Nephron progenitor cell (in vitro differentiated cells): ENCODE measurements around the gene DEPDC1B.
A peak's percentile ranks its signal among the peaks of the same experiment; 100 is the strongest.
"Not testable (repeated sequence)": the region's sequence is repeated elsewhere in the genome, so short reads cannot be mapped to it uniquely, and the experiment has no call there.

Source experiments
- DNase-seq: peaks from one replicate; pipeline ENCODE4 v3.0.0; 2021
- H3K27ac Mint-ChIP-seq: 2 replicates; pipeline ENCODE4 v1.8.0; 2021; ENCODE audit warnings: mild to moderate bottlenecking, moderate library complexity, mixed read lengths
- H3K27me3 Mint-ChIP-seq: 2 replicates; pipeline ENCODE4 v1.8.0; 2021; ENCODE audit warnings: mild to moderate bottlenecking, low read depth, mixed read lengths; ENCODE audit not compliant: poor library complexity
- H3K36me3 Mint-ChIP-seq: 2 replicates; pipeline ENCODE4 v1.8.0; 2021; ENCODE audit warnings: low read depth, mixed read lengths
- H3K4me1 Mint-ChIP-seq: 2 replicates; pipeline ENCODE4 v1.8.0; 2021; ENCODE audit warnings: mixed read lengths
- H3K4me3 Mint-ChIP-seq: 2 replicates; pipeline ENCODE4 v1.8.0; 2021; ENCODE audit warnings: mild to moderate bottlenecking, moderate library complexity, mixed read lengths
- H3K9me3 Mint-ChIP-seq: 2 replicates; pipeline ENCODE4 v1.8.0; 2021; ENCODE audit warnings: mild to moderate bottlenecking, moderate library complexity, mixed read lengths
- TF ChIP-seq, protein P1 (sequence below): fragments of 200-600 bp; sonication (generic); IDR thresholded peaks from 2 replicates; pipeline ENCODE4 v1.5.0; 2021; ENCODE audit warnings: antibody characterized with exemption

Gene DEPDC1B

DNA sequence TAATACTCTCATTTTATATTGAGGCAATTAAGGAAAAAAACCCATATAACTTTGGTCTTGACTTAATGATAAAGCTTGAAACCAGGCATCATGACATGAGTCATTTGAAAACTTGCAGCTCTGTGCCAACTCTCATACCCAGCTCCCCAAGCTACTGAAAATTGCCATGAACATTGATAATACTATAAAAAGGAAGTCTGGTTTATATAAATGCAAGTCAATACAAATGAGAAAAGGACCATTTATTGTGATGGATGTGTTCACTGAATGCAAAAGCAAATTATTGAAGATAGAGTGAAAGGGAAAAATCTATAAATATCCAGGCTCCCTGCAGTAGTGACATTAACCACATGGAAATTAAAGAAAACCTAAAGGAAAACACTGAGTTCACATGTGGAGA, 116.3 kb downstream of the DEPDC1B start:
- H3K27ac Mint-ChIP-seq, result no peak overlapping the region
- no peak for DNase-seq
- peaks cover 3% of the 10 kb centered on the region for H3K9me3 Mint-ChIP-seq
- H3K27me3 Mint-ChIP-seq, result no peaks in the 10 kb centered on the region
- H3K36me3 Mint-ChIP-seq, result peaks cover 23% of the 10 kb centered on the region
- no peak overlapping the region for H3K4me3 Mint-ChIP-seq
- TF ChIP-seq, protein P1, sequence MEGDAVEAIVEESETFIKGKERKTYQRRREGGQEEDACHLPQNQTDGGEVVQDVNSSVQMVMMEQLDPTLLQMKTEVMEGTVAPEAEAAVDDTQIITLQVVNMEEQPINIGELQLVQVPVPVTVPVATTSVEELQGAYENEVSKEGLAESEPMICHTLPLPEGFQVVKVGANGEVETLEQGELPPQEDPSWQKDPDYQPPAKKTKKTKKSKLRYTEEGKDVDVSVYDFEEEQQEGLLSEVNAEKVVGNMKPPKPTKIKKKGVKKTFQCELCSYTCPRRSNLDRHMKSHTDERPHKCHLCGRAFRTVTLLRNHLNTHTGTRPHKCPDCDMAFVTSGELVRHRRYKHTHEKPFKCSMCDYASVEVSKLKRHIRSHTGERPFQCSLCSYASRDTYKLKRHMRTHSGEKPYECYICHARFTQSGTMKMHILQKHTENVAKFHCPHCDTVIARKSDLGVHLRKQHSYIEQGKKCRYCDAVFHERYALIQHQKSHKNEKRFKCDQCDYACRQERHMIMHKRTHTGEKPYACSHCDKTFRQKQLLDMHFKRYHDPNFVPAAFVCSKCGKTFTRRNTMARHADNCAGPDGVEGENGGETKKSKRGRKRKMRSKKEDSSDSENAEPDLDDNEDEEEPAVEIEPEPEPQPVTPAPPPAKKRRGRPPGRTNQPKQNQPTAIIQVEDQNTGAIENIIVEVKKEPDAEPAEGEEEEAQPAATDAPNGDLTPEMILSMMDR, result no peak
- no peaks in the 10 kb centered on the region for H3K4me1 Mint-ChIP-seq

DNA sequence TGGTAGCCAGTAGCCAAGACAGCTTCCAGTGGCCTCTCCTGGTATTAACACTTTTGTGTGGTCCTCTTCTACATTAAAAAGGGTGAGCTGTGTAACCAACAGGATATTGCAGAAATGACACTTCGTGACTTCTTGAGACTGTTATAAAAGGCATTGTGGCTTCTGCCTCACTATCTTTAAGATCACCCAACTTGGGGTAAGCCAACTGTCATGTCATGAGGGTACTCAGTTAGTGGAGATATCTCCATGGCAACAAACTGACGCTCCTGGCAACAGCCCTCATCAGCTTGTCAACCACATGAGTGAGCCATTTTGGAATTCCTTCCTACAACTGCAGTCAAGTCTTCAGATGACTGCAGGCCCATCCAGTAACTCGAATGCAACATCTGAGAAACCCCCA, 121.7 kb downstream of the DEPDC1B start:
- no peak overlapping the region for H3K27ac Mint-ChIP-seq
- H3K36me3 Mint-ChIP-seq, result peaks cover 50% of the 10 kb centered on the region
- no peaks in the 10 kb centered on the region for H3K27me3 Mint-ChIP-seq
- TF ChIP-seq, protein P1, result no peak
- no peaks in the 10 kb centered on the region for H3K4me1 Mint-ChIP-seq
- DNase-seq, result no peak
- peaks cover 38% of the 10 kb centered on the region for H3K9me3 Mint-ChIP-seq
- H3K4me3 Mint-ChIP-seq, result no peak overlapping the region

DNA sequence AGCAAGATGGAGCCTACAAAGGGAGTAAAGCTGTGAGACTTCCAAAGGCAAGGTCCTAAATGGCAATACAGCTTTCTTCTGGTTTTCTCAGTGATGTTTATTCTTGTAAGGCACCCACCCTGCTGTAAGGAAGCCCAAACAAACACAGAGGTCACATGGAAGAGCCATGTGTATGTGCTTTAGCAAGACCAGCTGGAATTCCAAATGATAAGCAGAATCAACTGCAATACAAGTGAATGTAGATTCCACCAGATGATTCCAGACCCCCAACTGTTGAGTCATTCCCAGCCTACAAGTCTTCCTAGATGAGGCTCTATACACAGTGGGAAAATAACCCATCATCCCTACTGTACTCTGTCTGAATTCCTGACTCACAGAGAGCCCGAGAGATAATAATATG, 122.8 kb downstream of the DEPDC1B start:
- DNase-seq, result no peak
- Mint-ChIP-seq H3K27ac (no peak overlapping the region), H3K36me3 (peaks cover 47% of the 10 kb centered on the region), H3K9me3 (peaks cover 48% of the 10 kb centered on the region), H3K4me3 (no peak overlapping the region), H3K4me1 (no peaks in the 10 kb centered on the region), H3K27me3 (no peaks in the 10 kb centered on the region)
- TF ChIP-seq, protein P1, result no peak

DNA sequence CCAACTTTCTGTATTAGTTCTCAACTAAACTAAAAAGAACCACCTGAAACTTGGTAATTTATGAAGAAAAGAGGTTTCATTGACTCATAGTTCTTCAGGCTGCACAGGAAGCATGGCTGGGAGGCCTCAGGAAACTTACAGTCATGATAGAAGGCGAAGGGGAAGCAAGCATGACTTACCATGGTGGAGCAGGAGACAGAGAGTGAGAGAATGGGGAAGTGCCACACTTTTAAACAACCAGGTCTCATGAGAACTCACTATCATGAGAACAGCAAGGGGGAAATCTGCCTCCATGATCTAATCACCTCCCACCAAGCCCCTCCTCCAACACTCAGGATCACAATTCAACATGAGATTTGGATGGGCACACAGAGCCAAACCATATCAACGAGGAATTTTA, 123.5 kb downstream of the DEPDC1B start:
- peaks cover 48% of the 10 kb centered on the region for H3K9me3 Mint-ChIP-seq
- peak overlapping the region; percentile 25 for H3K4me3 Mint-ChIP-seq
- H3K27ac Mint-ChIP-seq, result peak overlapping the region; percentile 41
- H3K4me1 Mint-ChIP-seq, result no peaks in the 10 kb centered on the region
- no peaks in the 10 kb centered on the region for H3K27me3 Mint-ChIP-seq
- DNase-seq, result no peak
- TF ChIP-seq, protein P1, result no peak
- H3K36me3 Mint-ChIP-seq, result peaks cover 47% of the 10 kb centered on the region

DNA sequence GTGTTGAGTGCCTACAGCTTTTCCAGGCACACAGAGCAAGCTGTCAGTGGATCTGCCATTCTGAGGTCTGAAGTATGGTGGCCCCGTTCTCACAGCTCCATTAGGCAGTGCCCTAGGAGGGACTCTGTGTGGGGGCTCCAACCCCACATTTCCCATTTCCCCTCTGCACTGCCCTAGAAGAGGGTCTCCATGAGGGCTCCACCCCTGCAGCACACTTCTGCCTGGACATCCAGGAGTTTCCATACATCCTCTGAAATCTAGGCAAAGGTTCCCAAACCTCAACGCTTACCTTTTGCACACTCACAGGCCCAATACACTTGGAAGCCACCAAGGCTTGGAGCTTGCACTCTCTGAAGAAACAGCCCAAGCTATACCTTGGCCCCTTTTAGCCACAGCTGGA, 131.3 kb downstream of the DEPDC1B start:
- no peak for DNase-seq
- TF ChIP-seq, protein P1, result no peak
- peaks cover 31% of the 10 kb centered on the region for H3K36me3 Mint-ChIP-seq

DNA sequence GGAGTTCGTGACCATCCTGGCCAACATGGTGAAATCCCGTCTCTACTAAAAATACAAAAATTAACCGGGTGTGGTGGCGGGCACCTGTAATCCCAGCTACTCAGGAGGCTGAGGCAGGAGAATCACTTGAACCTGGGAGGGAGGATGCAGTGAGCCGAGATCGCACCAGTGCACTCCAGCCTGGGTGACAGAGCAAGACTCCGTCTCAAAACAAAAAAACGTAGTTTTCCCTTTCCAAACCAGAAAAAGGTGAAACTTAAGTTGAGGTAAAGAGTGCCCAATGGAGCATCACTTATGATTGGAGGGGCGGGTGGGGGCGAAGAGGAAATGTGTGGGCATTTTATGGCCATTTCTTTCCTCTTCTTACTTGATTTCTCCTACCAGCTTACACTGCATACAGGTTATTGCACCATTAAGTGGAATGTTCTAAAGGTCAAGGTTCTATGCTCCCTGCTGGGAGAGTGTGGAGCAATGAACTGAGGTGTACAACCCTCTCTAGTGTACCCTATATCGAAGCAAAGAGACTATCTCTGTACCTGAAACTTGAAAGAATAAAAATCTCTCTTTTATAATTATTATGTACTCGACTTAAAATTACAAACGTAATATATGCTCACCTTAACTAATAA, 136.2 kb downstream of the DEPDC1B start:
- Mint-ChIP-seq H3K4me3 (no peak overlapping the region), H3K27ac (no peak overlapping the region), H3K4me1 (no peaks in the 10 kb centered on the region), H3K36me3 (peaks cover 26% of the 10 kb centered on the region), H3K27me3 (no peaks in the 10 kb centered on the region), H3K9me3 (peaks cover 39% of the 10 kb centered on the region)
- TF ChIP-seq, protein P1, result no peak
- no peak for DNase-seq

More for the DNA sequence above, 131.3 kb downstream of the DEPDC1B start:
- peaks cover 50% of the 10 kb centered on the region for H3K9me3 Mint-ChIP-seq
- H3K27ac Mint-ChIP-seq, result no peak overlapping the region
- no peak overlapping the region for H3K4me3 Mint-ChIP-seq
- H3K4me1 Mint-ChIP-seq, result no peaks in the 10 kb centered on the region
- H3K27me3 Mint-ChIP-seq, result no peaks in the 10 kb centered on the region

DNA sequence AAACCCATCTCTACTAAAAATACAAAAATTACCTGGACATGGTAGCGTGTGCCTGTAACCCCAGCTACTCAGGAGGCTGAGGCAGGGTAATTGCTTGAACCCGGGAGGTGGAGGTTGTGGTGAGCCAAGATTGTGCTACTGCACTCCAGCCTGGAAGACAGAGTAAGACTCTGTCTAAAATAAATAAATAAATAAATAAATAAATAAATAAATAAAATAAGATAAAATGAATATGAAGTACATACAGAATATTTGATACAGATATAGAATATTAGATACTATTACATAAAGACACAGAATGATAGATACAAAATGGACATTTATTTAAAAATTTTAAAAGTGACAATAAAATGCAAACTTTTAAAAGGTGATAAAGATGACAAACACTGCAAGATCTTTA, 146.7 kb downstream of the DEPDC1B start:
- not testable (repeated sequence) for H3K4me1 Mint-ChIP-seq, H3K27me3 Mint-ChIP-seq, DNase-seq, H3K27ac Mint-ChIP-seq, H3K4me3 Mint-ChIP-seq
- peaks cover 17% of the 10 kb centered on the region for H3K36me3 Mint-ChIP-seq
- H3K9me3 Mint-ChIP-seq, result peaks cover 26% of the 10 kb centered on the region
